ENCODE measurements around the gene SH2B3.
A peak's percentile ranks its signal among the peaks of the same experiment; 100 is the strongest.

SH2B3 gene

DNA sequence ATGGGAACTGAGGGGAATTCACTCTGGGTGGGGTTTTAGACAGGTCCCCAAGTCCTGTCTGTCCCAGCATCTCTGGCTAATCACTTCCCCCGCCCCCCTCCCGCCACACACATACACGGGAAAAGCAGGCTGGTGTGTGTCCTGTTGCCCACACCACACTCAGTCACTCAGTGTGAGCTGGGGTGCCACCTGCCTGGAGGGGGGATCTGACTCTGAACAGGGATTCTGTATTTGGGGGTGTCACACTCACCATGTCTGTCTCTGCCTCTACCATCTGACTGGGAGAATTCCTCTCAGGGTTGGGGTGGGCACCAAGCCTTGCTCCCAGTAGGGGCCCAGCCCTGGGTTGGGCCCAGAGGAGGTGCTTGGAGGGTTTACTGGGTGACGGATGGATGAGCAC is 31.1 kb downstream of the SH2B3 start:
- Histone ChIP-seq H3K27me3 (ENCODE audit: control insufficient read depth in 1 of 2, insufficient read depth in 2 of 2, low read length in 2 of 2) (no peaks in the 10 kb centered on the region), H3K4me3 (ENCODE audit: low read depth in 1 of 2, low read length in 2 of 2) (no peak overlapping the region), H3K9ac (ENCODE audit: low read depth in 1 of 2, low read length in 2 of 2) (no peak overlapping the region), H3K27ac (ENCODE audit: low read depth, low read length) (no peak overlapping the region), H3K4me1 (ENCODE audit: control insufficient read depth in 1 of 2, insufficient read depth in 2 of 2, low read length in 2 of 2) (peaks cover 28 to 62% of the 10 kb centered on the region in 2 donors), H3K9me3 (ENCODE audit: control insufficient read depth in 1 of 2, low read length in 2 of 2) (no peaks in the 10 kb centered on the region), H3K36me3 (ENCODE audit: control insufficient read depth in 1 of 2, insufficient read depth in 2 of 2, low read length in 2 of 2) (no peaks in the 10 kb centered on the region)

GRCh38 chr12:111437816-111438454 is 32.2 kb downstream of the SH2B3 start:
- Histone ChIP-seq H3K9ac (ENCODE audit: low read depth in 1 of 2, low read length in 2 of 2) (no peak overlapping the region), H3K27ac (ENCODE audit: low read depth, low read length) (peak overlapping the region; percentile 60), H3K4me3 (ENCODE audit: low read depth in 1 of 2, low read length in 2 of 2) (no peak overlapping the region), H3K36me3 (ENCODE audit: control insufficient read depth in 1 of 2, insufficient read depth in 2 of 2, low read length in 2 of 2) (peaks cover 0 to 7% of the 10 kb centered on the region in 2 donors), H3K27me3 (ENCODE audit: control insufficient read depth in 1 of 2, insufficient read depth in 2 of 2, low read length in 2 of 2) (no peaks in the 10 kb centered on the region), H3K4me1 (ENCODE audit: control insufficient read depth in 1 of 2, insufficient read depth in 2 of 2, low read length in 2 of 2) (peaks cover 37 to 65% of the 10 kb centered on the region in 2 donors), H3K9me3 (ENCODE audit: control insufficient read depth in 1 of 2, low read length in 2 of 2) (no peaks in the 10 kb centered on the region)

GRCh38 chr12:111438481-111438880 is 32.8 kb downstream of the SH2B3 start:
- H3K4me1 ChIP-seq (ENCODE audit: control insufficient read depth in 1 of 2, insufficient read depth in 2 of 2, low read length in 2 of 2) = peaks cover 43 to 71% of the 10 kb centered on the region in 2 donors
- H3K9me3 ChIP-seq (ENCODE audit: control insufficient read depth in 1 of 2, low read length in 2 of 2) = no peaks in the 10 kb centered on the region
- no peak overlapping the region for H3K9ac ChIP-seq (ENCODE audit: low read depth in 1 of 2, low read length in 2 of 2)
- peaks cover 0 to 9% of the 10 kb centered on the region in 2 donors for H3K36me3 ChIP-seq (ENCODE audit: control insufficient read depth in 1 of 2, insufficient read depth in 2 of 2, low read length in 2 of 2)
- H3K27me3 ChIP-seq (ENCODE audit: control insufficient read depth in 1 of 2, insufficient read depth in 2 of 2, low read length in 2 of 2) = no peaks in the 10 kb centered on the region
- H3K4me3 ChIP-seq (ENCODE audit: low read depth in 1 of 2, low read length in 2 of 2) = no peak overlapping the region
- peak overlapping the region; percentile 60 for H3K27ac ChIP-seq (ENCODE audit: low read depth, low read length)

DNA sequence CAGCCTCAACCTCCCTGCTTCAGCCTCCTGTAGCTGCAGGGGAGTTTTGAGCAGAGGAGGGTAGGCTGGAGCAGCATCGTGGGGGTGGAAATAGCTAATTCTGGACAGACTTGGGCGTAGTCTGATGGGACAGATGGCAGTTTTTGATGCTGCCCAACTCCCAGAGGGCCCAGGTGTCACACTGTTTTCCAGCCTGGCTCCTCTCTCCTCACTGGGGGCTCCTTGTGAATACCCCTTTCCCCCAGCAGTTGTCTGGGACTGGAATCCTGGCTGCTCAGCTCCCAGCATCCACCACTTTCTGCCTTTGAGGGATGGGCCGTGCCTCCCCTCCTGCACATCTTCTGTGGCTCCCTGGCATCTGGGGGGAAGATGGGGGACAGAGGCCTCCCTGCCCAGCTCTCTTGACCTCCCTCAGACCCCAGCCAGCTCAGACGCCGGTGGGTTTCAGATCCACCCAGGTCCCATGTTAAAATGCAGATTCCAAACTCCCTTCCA is 34.0 kb downstream of the SH2B3 start:
- H3K36me3 ChIP-seq (ENCODE audit: control insufficient read depth in 1 of 2, insufficient read depth in 2 of 2, low read length in 2 of 2) = peaks cover 0 to 15% of the 10 kb centered on the region in 2 donors
- H3K27ac ChIP-seq (ENCODE audit: low read depth, low read length) = no peak overlapping the region
- H3K9me3 ChIP-seq (ENCODE audit: control insufficient read depth in 1 of 2, low read length in 2 of 2) = no peaks in the 10 kb centered on the region
- H3K27me3 ChIP-seq (ENCODE audit: control insufficient read depth in 1 of 2, insufficient read depth in 2 of 2, low read length in 2 of 2) = no peaks in the 10 kb centered on the region
- no peak overlapping the region for H3K9ac ChIP-seq (ENCODE audit: low read depth in 1 of 2, low read length in 2 of 2)
- peaks cover 40 to 82% of the 10 kb centered on the region in 2 donors for H3K4me1 ChIP-seq (ENCODE audit: control insufficient read depth in 1 of 2, insufficient read depth in 2 of 2, low read length in 2 of 2)
- H3K4me3 ChIP-seq (ENCODE audit: low read depth in 1 of 2, low read length in 2 of 2) = no peak overlapping the region

GRCh38 chr12:111440152-111440551 is 34.4 kb downstream of the SH2B3 start:
- Histone ChIP-seq H3K4me1 (ENCODE audit: control insufficient read depth in 1 of 2, insufficient read depth in 2 of 2, low read length in 2 of 2) (peaks cover 40 to 82% of the 10 kb centered on the region in 2 donors), H3K27me3 (ENCODE audit: control insufficient read depth in 1 of 2, insufficient read depth in 2 of 2, low read length in 2 of 2) (no peaks in the 10 kb centered on the region), H3K27ac (ENCODE audit: low read depth, low read length) (no peak overlapping the region), H3K9ac (ENCODE audit: low read depth in 1 of 2, low read length in 2 of 2) (no peak overlapping the region), H3K9me3 (ENCODE audit: control insufficient read depth in 1 of 2, low read length in 2 of 2) (no peaks in the 10 kb centered on the region), H3K36me3 (ENCODE audit: control insufficient read depth in 1 of 2, insufficient read depth in 2 of 2, low read length in 2 of 2) (peaks cover 0 to 19% of the 10 kb centered on the region in 2 donors), H3K4me3 (ENCODE audit: low read depth in 1 of 2, low read length in 2 of 2) (no peak overlapping the region)

DNA sequence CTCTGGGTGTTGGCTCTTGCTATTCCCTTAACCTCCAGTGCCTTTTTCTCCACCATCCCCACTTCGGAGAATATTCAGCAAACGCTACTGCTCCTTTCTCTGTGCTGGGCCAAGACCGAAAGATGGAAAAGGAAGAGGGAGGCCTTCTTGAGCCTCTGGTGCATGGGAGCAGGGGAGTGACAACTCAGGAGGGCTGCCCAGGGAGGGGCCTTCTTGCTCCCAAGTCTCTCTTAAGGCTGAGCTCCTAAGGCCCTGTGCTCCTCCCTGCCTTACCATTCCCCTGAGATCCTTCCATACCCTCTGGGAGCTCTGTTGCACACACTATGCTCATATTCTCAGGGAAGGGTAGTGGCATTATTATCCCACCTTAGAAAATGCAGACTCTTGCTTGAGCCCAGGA is 34.9 kb downstream of the SH2B3 start:
- Histone ChIP-seq H3K4me1 (ENCODE audit: control insufficient read depth in 1 of 2, insufficient read depth in 2 of 2, low read length in 2 of 2) (peaks cover 42 to 82% of the 10 kb centered on the region in 2 donors), H3K27ac (ENCODE audit: low read depth, low read length) (no peak overlapping the region), H3K36me3 (ENCODE audit: control insufficient read depth in 1 of 2, insufficient read depth in 2 of 2, low read length in 2 of 2) (peaks cover 0 to 24% of the 10 kb centered on the region in 2 donors), H3K27me3 (ENCODE audit: control insufficient read depth in 1 of 2, insufficient read depth in 2 of 2, low read length in 2 of 2) (no peaks in the 10 kb centered on the region), H3K4me3 (ENCODE audit: low read depth in 1 of 2, low read length in 2 of 2) (no peak overlapping the region), H3K9me3 (ENCODE audit: control insufficient read depth in 1 of 2, low read length in 2 of 2) (no peaks in the 10 kb centered on the region), H3K9ac (ENCODE audit: low read depth in 1 of 2, low read length in 2 of 2) (no peak overlapping the region)

DNA sequence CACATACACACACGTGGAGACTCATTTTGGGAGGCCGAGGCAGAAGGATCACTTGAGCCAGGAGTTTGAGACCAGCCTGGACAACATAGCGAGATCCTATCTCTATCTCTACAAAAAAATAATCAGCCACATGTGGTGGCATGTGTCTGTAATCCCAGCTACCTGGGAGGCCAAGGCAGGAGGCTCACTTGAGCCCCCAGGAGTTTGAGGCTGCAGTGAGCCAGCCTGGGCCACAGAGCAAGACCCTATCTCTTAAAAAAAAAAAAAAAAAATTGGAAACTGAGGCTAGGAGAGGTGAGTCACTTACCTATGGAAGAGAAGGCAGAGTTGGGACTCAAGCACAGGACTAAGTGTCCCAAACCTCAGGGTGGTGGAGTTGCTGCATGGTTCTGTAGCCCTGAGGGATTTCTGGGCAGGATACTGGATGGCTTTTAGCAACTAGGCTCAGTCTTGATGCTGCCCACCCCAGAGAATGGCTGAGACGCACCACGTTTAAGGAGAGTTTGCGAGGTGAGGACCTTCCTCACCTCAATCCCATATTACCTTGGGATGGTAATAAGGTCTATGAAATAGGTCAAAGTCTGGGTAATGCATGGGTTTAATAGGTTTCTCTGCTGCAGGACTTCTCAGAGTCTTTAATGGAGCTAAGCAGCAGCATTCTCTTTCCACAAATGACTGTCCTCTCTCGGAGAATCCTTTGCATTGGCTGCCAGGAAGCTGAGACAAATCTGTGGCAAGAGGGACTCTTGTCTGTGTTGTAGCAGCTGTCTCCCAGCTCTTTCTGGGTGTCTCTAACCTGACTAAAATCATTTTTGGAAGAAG is 35.6 kb downstream of the SH2B3 start:
- peaks cover 42 to 82% of the 10 kb centered on the region in 2 donors for H3K4me1 ChIP-seq (ENCODE audit: control insufficient read depth in 1 of 2, insufficient read depth in 2 of 2, low read length in 2 of 2)
- H3K36me3 ChIP-seq (ENCODE audit: control insufficient read depth in 1 of 2, insufficient read depth in 2 of 2, low read length in 2 of 2) = peaks cover 0 to 31% of the 10 kb centered on the region in 2 donors
- H3K4me3 ChIP-seq (ENCODE audit: low read depth in 1 of 2, low read length in 2 of 2) = no peak overlapping the region
- H3K9me3 ChIP-seq (ENCODE audit: control insufficient read depth in 1 of 2, low read length in 2 of 2) = no peaks in the 10 kb centered on the region
- no peak overlapping the region for H3K27ac ChIP-seq (ENCODE audit: low read depth, low read length)
- H3K9ac ChIP-seq (ENCODE audit: low read depth in 1 of 2, low read length in 2 of 2) = no peak overlapping the region
- H3K27me3 ChIP-seq (ENCODE audit: control insufficient read depth in 1 of 2, insufficient read depth in 2 of 2, low read length in 2 of 2) = no peaks in the 10 kb centered on the region

- H3K36me3 ChIP-seq (ENCODE audit: control insufficient read depth in 1 of 2, insufficient read depth in 2 of 2, low read length in 2 of 2) = peaks cover 8 to 41% of the 10 kb centered on the region in 2 donors
- H3K27me3 ChIP-seq (ENCODE audit: control insufficient read depth in 1 of 2, insufficient read depth in 2 of 2, low read length in 2 of 2) = no peaks in the 10 kb centered on the region
- H3K9ac ChIP-seq (ENCODE audit: low read depth in 1 of 2, low read length in 2 of 2) = peak overlapping the region in 1 of 2 donors; percentile 9
- H3K27ac ChIP-seq (ENCODE audit: low read depth, low read length) = no peak overlapping the region
- H3K9me3 ChIP-seq (ENCODE audit: control insufficient read depth in 1 of 2, low read length in 2 of 2) = no peaks in the 10 kb centered on the region
- H3K4me1 ChIP-seq (ENCODE audit: control insufficient read depth in 1 of 2, insufficient read depth in 2 of 2, low read length in 2 of 2) = peaks cover 42 to 83% of the 10 kb centered on the region in 2 donors
- no peak overlapping the region for H3K4me3 ChIP-seq (ENCODE audit: low read depth in 1 of 2, low read length in 2 of 2)
These were observed 36.8 kb downstream of the SH2B3 start for GRCh38 chr12:111442301-111443045.

DNA sequence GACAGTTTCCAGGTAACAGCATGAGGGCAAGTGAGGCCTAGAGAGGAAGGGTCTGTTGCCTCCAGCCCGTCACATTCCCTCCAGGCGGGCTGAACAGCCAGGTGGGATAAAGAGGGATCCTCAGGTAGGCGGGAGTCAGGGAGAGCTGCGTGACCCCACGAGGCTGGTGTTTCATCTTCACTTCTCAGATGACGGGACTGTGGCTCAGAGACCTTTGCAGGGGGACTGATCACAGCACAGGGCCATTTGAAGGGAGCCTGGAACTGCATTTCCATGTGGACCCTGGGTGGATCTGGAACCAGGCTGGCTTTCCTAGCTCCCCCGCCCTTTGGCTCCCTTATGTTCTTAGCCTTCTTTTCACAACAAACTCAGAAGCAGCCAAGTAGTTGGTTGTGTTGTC is 37.4 kb downstream of the SH2B3 start:
- Histone ChIP-seq H3K4me1 (ENCODE audit: control insufficient read depth in 1 of 2, insufficient read depth in 2 of 2, low read length in 2 of 2) (peaks cover 38 to 83% of the 10 kb centered on the region in 2 donors), H3K36me3 (ENCODE audit: control insufficient read depth in 1 of 2, insufficient read depth in 2 of 2, low read length in 2 of 2) (peaks cover 14 to 47% of the 10 kb centered on the region in 2 donors), H3K9me3 (ENCODE audit: control insufficient read depth in 1 of 2, low read length in 2 of 2) (no peaks in the 10 kb centered on the region), H3K27me3 (ENCODE audit: control insufficient read depth in 1 of 2, insufficient read depth in 2 of 2, low read length in 2 of 2) (no peaks in the 10 kb centered on the region), H3K27ac (ENCODE audit: low read depth, low read length) (no peak overlapping the region), H3K9ac (ENCODE audit: low read depth in 1 of 2, low read length in 2 of 2) (peak overlapping the region in 1 of 2 donors; percentile 9), H3K4me3 (ENCODE audit: low read depth in 1 of 2, low read length in 2 of 2) (no peak overlapping the region)
